Esophagus muscularis mucosa (tissue), 4 donors: ENCODE data around the gene OR10G2. TPM values are rescaled to one million over a fixed set of nuclear protein-coding genes. Genes with fewer than 3 reads are reported as not detected.
"Not testable (repeated sequence)": the region's sequence is repeated elsewhere in the genome, so short reads cannot be mapped to it uniquely, and the experiment has no call there.

Experiments
- DNase-seq: peaks from one replicate; pipeline ENCODE4 v3.0.0-alpha.2; 2017; ENCODE audit errors: extremely low spot score
- H3K27ac ChIP-seq, 4 donors: fragments of 200-600 bp; sonication (generic); replicated peaks in 1 of 4; 1 replicate in 3 of 4; 2 replicates in 1 of 4; pipeline ENCODE4 v1.5.1; 2016 to 2019; ENCODE audit warnings: mild to moderate bottlenecking in 1 of 4
- H3K27me3 ChIP-seq, 4 donors: fragments of 200-600 bp; sonication (generic); one replicate each; pipeline versions ENCODE4 v1.5.1 to v1.6.0; 2016 to 2019
- H3K36me3 ChIP-seq, 4 donors: fragments of 200-600 bp; sonication (generic); one replicate each; pipeline ENCODE4 v1.5.1; 2016 to 2019
- H3K4me1 ChIP-seq, 4 donors: fragments of 200-600 bp; sonication (generic); one replicate each; pipeline ENCODE4 v1.5.1; 2016 to 2019
- H3K4me3 ChIP-seq, 4 donors: fragments of 200-600 bp; sonication (generic); 1 replicate in 2 of 4; 2 replicates in 2 of 4; pipeline ENCODE4 v1.5.1; 2016 to 2019; ENCODE audit warnings: mild to moderate bottlenecking in 4 of 4, moderate library complexity in 1 of 4
- H3K9me3 ChIP-seq, 4 donors: fragments of 200-600 bp; sonication (generic); 1 replicate in 3 of 4; 2 replicates in 1 of 4; pipeline ENCODE4 v1.5.1; 2016 to 2019
- EP300 ChIP-seq: sonication (generic); formaldehyde crosslinking; IDR thresholded peaks from one replicate; pipeline ENCODE4 v1.6.1; 2017; ENCODE audit warnings: antibody characterized with exemption
- POLR2A ChIP-seq: fragments of 450-650 bp; IDR thresholded peaks from one replicate; pipeline ENCODE4 v1.6.1; 2017; ENCODE audit warnings: antibody characterized with exemption, moderate library complexity, mild to moderate bottlenecking, low read depth
- POLR2AphosphoS5 ChIP-seq, 2 donors: sonication (generic); formaldehyde crosslinking; IDR thresholded peaks; one replicate each; pipeline ENCODE4 v1.6.1; 2017; ENCODE audit warnings: antibody characterized with exemption in 2 of 2
- WGBS: methylation state at CpG from one replicate; pipeline ENCODE4 v1.1.5; 2018; 5-methylcytosine and 5-hydroxymethylcytosine counted together
- intact Hi-C: fragments of 100-400 bp; cut with DNase I; formaldehyde crosslinking; loops from one replicate; pipeline ENCODE4 v1.15.1; 2023
- total RNA-seq, 4 donors: library from RNA; depleted of rRNA; stranded (reverse); fragments of >200 nt; gene quantifications; one replicate each; pipeline versions ENCODE4 v1.1.0 to v1.2.1, GENCODE V29; 2016
- TF ChIP-seq, protein P1 (sequence below), 3 experiments: fragments of 200-600 bp in 2 of 3; fragments of 450-650 bp in 1 of 3; sonication (generic) in 2 of 3; IDR thresholded peaks; one replicate each; pipeline ENCODE4 v1.5.1; 2017 to 2019; ENCODE audit warnings: antibody characterized with exemption in 3 of 3, mild to moderate bottlenecking in 2 of 3, moderate library complexity in 1 of 3

The OR10G2 gene
- total RNA-seq, 4 donors from 2014 or later, result not detected

DNA sequence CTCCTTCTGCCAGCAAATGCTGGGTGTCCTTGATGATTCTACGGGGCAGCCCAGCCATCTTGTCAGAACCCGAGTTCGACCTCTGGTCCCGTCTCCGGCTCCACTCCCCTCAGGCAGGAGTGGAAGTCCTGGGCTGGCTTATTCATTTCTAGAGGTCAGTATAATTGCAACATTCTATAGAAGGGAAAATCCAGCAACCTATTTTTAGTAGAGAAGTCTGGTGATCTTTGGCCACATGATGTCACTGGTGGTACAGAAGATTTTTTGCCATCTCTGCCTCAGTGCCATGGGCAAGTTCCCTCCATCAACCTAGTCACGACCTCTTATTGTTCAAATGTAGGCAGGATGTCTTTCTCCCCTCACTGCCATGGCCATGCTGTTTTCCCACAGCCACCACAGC lies 22.4 kb downstream of the OR10G2 start:
- Histone ChIP-seq H3K4me3 (no peak overlapping the region), H3K27ac (no peak overlapping the region), H3K9me3 (no peaks in the 10 kb centered on the region), H3K27me3 (no peaks in the 10 kb centered on the region), H3K4me1 (no peaks in the 10 kb centered on the region), H3K36me3 (no peaks in the 10 kb centered on the region)
- no peak for DNase-seq
- 83% methylated on average over 6 of the region's 6 CpGs for WGBS
- intact Hi-C loops, result no loop called here
- TF ChIP-seq POLR2AphosphoS5 (IDR thresholded peaks at IDR 0.05) (no peak), EP300 (no peak), POLR2A (no peak)
- TF ChIP-seq, protein P1, sequence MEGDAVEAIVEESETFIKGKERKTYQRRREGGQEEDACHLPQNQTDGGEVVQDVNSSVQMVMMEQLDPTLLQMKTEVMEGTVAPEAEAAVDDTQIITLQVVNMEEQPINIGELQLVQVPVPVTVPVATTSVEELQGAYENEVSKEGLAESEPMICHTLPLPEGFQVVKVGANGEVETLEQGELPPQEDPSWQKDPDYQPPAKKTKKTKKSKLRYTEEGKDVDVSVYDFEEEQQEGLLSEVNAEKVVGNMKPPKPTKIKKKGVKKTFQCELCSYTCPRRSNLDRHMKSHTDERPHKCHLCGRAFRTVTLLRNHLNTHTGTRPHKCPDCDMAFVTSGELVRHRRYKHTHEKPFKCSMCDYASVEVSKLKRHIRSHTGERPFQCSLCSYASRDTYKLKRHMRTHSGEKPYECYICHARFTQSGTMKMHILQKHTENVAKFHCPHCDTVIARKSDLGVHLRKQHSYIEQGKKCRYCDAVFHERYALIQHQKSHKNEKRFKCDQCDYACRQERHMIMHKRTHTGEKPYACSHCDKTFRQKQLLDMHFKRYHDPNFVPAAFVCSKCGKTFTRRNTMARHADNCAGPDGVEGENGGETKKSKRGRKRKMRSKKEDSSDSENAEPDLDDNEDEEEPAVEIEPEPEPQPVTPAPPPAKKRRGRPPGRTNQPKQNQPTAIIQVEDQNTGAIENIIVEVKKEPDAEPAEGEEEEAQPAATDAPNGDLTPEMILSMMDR (IDR thresholded peaks at IDR 0.05), result no peak

DNA sequence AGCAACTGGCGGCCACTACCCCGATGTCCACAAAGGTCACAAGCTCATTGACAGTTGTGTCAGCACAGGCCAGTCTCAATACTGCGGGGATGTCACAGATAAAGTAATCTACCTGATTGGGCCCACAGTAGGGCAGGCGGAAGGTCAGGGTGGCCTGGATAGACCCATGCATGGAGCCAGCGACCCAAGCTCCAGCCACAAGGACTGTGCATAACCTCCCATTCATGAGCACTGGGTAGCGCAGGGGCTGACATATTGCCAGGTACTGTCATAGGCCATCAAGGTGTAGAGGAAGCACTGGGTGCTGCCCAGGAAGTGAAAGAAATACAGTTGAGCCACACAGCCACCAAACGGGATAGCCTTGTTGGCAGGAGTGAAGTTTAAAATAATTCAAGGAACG lies 32.6 kb downstream of the OR10G2 start:
- H3K4me3 ChIP-seq, H3K4me1 ChIP-seq, intact Hi-C loops, H3K9me3 ChIP-seq, H3K27ac ChIP-seq, DNase-seq, H3K27me3 ChIP-seq, H3K36me3 ChIP-seq: not testable (repeated sequence)
- 70% methylated on average over 2 of the region's 8 CpGs for whole genome bisulfite sequencing

DNA sequence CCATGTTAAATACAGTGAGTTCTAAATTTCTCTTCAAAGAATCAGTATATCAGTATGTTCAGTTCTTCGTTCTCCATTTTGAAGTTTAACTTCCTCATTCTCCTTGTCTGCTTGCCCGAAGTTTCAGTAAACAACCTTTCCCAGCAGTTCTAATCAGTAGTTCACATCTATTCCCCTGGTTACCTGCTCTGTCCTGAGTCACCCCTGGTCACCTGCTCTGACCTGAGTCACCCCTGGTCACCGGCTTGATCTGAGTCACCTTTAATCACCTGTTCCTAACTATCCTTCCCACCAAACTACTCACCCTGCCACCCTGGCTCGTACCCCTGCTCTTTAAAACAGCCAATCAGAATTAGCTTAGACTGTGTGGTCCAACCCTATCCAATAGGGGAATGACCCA lies 45.4 kb downstream of the OR10G2 start:
- Histone ChIP-seq H3K36me3 (no peaks in the 10 kb centered on the region), H3K27ac (no peak overlapping the region), H3K4me3 (no peak overlapping the region), H3K4me1 (no peaks in the 10 kb centered on the region), H3K9me3 (peaks cover 0 to 22% (median 18%) of the 10 kb centered on the region in 4 donors), H3K27me3 (peaks cover 0 to 7% (median 0%) of the 10 kb centered on the region in 4 donors)
- WGBS, result 74% methylated on average over 4 of the region's 4 CpGs
- DNase-seq, result no peak
- no peak for TF ChIP-seq EP300
- no peak for TF ChIP-seq POLR2AphosphoS5 (IDR thresholded peaks at IDR 0.05)
- intact Hi-C loops, result no loop called here

Other genes starting within 250 kb of the OR10G2 start
- 10 to 100 TPM; 45.6 to 64.3 (median 55.0) TPM for gene CHD8, start 178.8 kb downstream of the OR10G2 start, total RNA-seq
- 10 to 100 TPM; 26.2 to 41.0 (median 28.3) TPM for gene RAB2B, start 158.0 kb downstream of the OR10G2 start, total RNA-seq
- 10 to 100 TPM; 42.6 to 81.2 (median 49.1) TPM for gene TOX4, start 157.7 kb downstream of the OR10G2 start, total RNA-seq
- 10 to 100 TPM; 40.6 to 64.4 (median 48.0) TPM for gene METTL3, start 123.6 kb downstream of the OR10G2 start, total RNA-seq
- 10 to 100 TPM in 3 of 4 donors, 1 to 10 TPM in 1; 8.3 to 21.6 (median 15.2) TPM for gene SALL2, start 108.6 kb downstream of the OR10G2 start, total RNA-seq
- not detected for gene OR10G3, start 54.9 kb downstream of the OR10G2 start, total RNA-seq
- not detected for gene OR4E2, start 18.9 kb upstream of the OR10G2 start, total RNA-seq
- gene OR4E1, start 38.9 kb upstream of the OR10G2 start, total RNA-seq, result not detected